Measurements from ENCODE around the gene QTRT2. TPM values are rescaled to one million over a fixed set of nuclear protein-coding genes. Genes with fewer than 3 reads are reported as not detected.

Gene QTRT2
- total and polyA plus RNA-seq, 4 donors: 5.3 to 33.0 (median 18.5) TPM

DNA sequence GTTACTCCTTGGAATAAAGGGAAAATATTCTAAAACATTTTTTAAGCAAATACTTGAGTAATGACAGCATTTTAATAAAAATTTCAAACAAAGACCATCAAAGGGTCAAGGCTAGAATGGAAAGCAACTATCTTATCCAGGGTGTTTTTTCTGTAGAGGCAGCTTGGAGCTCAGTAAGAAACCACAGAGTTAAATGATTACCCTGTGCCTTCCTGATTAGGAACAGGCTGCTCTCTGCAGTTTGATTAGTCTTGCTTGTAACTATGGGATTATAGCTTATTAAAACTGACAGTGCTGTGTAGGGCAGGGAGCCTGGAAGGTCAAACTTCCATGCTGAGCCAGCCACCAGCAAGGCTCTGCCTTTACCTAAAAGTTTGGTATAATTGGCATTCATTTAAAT is 33.1 kb downstream of the QTRT2 start:
- Histone ChIP-seq H3K9ac (ENCODE audit: insufficient read depth in 1 of 2, low read length in 2 of 2) (no peak overlapping the region), H3K27me3 (ENCODE audit: control insufficient read depth in 3 of 3, insufficient read depth in 3 of 3, low read length in 2 of 3) (no peaks in the 10 kb centered on the region), H3K9me3 (ENCODE audit: control insufficient read depth in 4 of 4, insufficient read depth in 3 of 4, low read length in 3 of 4) (no peaks in the 10 kb centered on the region), H3K4me1 (ENCODE audit: control insufficient read depth in 5 of 5, insufficient read depth in 5 of 5, low read length in 5 of 5) (peaks cover 0 to 2% (median 0%) of the 10 kb centered on the region in 5 donors), H3K27ac (ENCODE audit: low read depth in 1 of 2, low read length in 1 of 2) (no peak overlapping the region), H3K4me3 (no peak overlapping the region), H3K36me3 (ENCODE audit: control insufficient read depth in 4 of 4, insufficient read depth in 4 of 4, low read length in 4 of 4) (peaks cover 9 to 19% (median 12%) of the 10 kb centered on the region in 4 donors)
- no peak for DNase-seq
- TF ChIP-seq, protein P1, sequence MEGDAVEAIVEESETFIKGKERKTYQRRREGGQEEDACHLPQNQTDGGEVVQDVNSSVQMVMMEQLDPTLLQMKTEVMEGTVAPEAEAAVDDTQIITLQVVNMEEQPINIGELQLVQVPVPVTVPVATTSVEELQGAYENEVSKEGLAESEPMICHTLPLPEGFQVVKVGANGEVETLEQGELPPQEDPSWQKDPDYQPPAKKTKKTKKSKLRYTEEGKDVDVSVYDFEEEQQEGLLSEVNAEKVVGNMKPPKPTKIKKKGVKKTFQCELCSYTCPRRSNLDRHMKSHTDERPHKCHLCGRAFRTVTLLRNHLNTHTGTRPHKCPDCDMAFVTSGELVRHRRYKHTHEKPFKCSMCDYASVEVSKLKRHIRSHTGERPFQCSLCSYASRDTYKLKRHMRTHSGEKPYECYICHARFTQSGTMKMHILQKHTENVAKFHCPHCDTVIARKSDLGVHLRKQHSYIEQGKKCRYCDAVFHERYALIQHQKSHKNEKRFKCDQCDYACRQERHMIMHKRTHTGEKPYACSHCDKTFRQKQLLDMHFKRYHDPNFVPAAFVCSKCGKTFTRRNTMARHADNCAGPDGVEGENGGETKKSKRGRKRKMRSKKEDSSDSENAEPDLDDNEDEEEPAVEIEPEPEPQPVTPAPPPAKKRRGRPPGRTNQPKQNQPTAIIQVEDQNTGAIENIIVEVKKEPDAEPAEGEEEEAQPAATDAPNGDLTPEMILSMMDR (IDR thresholded peaks at IDR 0.05; ENCODE audit: control extremely low read depth, extremely low read depth): no peak
- no peak for ATAC-seq (ENCODE audit: insufficient read depth, low FRiP score)

DNA sequence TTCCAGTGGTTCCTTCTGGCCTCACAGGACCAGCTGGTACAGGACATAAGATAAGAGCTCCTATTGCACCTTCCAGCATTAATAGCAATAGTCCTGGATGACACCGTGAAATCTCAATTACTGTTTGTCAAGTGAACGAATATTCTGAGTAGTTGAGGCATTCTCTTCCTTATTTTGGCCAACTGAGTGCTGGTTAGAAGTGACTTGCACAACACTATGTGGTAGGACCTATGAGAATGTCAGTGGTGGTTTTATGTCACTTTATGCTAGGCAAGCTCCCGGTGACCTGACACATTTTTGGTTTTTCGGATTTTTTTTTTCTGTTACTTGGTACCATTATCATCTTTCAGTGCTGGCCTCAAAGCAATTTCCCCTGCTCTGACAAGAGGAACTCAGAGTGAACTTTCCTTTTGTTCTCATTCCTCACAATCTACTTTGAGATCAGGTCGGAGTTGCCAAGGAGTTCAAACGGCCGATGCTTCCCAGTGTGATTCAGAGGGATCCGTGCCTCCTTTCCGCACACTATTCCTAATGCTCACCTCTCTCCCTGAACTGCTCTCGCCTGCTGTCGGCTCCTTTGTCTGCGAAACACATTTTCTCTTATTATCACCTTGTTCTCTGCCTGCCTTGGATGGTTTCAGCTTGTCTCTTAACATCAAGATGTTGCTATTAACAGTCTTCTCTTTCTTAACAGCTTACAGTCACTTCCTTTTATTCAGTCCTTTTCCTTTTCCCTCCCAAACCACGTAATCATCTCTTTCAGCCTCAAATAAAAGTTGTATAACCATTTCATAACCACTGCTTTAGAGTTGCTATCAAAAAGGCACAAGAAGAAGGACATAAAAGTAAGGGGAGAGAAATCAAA is 35.8 kb downstream of the QTRT2 start:
- H3K9ac ChIP-seq (ENCODE audit: insufficient read depth in 1 of 2, low read length in 2 of 2): no peak overlapping the region
- H3K4me1 ChIP-seq (ENCODE audit: control insufficient read depth in 5 of 5, insufficient read depth in 5 of 5, low read length in 5 of 5): peaks cover 0 to 2% (median 0%) of the 10 kb centered on the region in 5 donors
- DNase-seq: no peak
- peak overlapping the region; percentile 39 to 41 for H3K27ac ChIP-seq (ENCODE audit: low read depth in 1 of 2, low read length in 1 of 2)
- no peaks in the 10 kb centered on the region for H3K9me3 ChIP-seq (ENCODE audit: control insufficient read depth in 4 of 4, insufficient read depth in 3 of 4, low read length in 3 of 4)
- no peak overlapping the region for H3K4me3 ChIP-seq
- H3K36me3 ChIP-seq (ENCODE audit: control insufficient read depth in 4 of 4, insufficient read depth in 4 of 4, low read length in 4 of 4): peaks cover 0 to 3% (median 0%) of the 10 kb centered on the region in 4 donors
- WGBS, 2 donors: 20 to 27% methylated on average over 13 of the region's 13 CpGs
- TF ChIP-seq, protein P1 (IDR thresholded peaks at IDR 0.05; ENCODE audit: control extremely low read depth, extremely low read depth): no peak
- H3K27me3 ChIP-seq (ENCODE audit: control insufficient read depth in 3 of 3, insufficient read depth in 3 of 3, low read length in 2 of 3): no peaks in the 10 kb centered on the region
- ATAC-seq (ENCODE audit: insufficient read depth, low FRiP score): no peak

DNA sequence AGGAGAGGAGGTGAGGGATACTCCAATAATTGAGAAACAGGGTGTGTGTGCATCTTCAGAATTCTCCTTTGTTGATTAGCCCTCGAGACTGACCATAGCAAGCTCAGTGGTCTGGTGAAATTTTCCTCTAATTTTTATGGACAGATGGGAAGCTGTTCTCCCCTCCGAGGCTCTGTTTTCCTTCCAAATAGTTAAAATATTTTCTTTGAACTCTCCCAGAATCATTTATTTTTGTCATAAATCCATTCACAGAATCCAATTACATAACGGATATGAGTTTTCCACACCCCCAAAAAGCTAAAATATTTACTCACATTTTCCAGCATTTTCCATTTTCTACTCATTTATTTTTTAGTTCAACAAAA is 36.5 kb downstream of the QTRT2 start:
- Histone ChIP-seq H3K9ac (ENCODE audit: insufficient read depth in 1 of 2, low read length in 2 of 2) (no peak overlapping the region), H3K36me3 (ENCODE audit: control insufficient read depth in 4 of 4, insufficient read depth in 4 of 4, low read length in 4 of 4) (no peaks in the 10 kb centered on the region), H3K4me1 (ENCODE audit: control insufficient read depth in 5 of 5, insufficient read depth in 5 of 5, low read length in 5 of 5) (peaks cover 0 to 2% (median 0%) of the 10 kb centered on the region in 5 donors), H3K27ac (ENCODE audit: low read depth in 1 of 2, low read length in 1 of 2) (peak overlapping the region in 1 of 2 donors; percentile 7), H3K27me3 (ENCODE audit: control insufficient read depth in 3 of 3, insufficient read depth in 3 of 3, low read length in 2 of 3) (no peaks in the 10 kb centered on the region), H3K4me3 (no peak overlapping the region), H3K9me3 (ENCODE audit: control insufficient read depth in 4 of 4, insufficient read depth in 3 of 4, low read length in 3 of 4) (no peaks in the 10 kb centered on the region)
- TF ChIP-seq, protein P1 (IDR thresholded peaks at IDR 0.05; ENCODE audit: control extremely low read depth, extremely low read depth): no peak
- WGBS, 2 donors: 39 to 43% methylated on average over 3 of the region's 3 CpGs
- DNase-seq (no peak), ATAC-seq (ENCODE audit: insufficient read depth, low FRiP score) (no peak)

Data from lung (tissue), 12 donors.